CD4-positive, alpha-beta T cell treated with Interferon alpha-2 for 1 hour (primary cell): Measurements from ENCODE around the gene GBE1.
"Not testable (repeated sequence)": the region's sequence is repeated elsewhere in the genome, so short reads cannot be mapped to it uniquely, and the experiment has no call there.

Experiments
- DNase-seq, 2 donors: peaks; one replicate each; pipeline ENCODE4 v3.0.0-alpha.2; 2020 to 2022

Gene GBE1

GRCh38 chr3:81518945-81519344, 242.5 kb downstream of the GBE1 start:
- DNase-seq = no peak

DNA sequence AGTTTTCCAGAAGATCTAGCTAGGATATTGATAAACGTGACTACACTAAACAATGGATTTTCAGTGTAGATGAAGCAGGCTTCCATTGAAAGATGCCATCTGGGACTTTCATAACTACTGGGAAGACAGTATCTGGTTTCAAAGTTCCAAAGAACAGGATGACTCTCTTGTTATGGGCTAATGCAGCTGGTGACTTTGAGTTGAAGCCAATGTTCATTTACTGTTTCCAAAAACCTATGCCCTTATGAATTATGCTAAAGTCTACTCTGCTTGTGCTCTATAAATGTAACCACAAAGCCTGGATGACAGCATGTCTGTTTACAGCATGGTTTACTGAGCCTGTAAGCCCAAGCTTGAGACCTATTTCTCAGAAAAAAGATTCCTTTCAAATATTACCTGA, 245.4 kb downstream of the GBE1 start:
- no peak for DNase-seq

DNA sequence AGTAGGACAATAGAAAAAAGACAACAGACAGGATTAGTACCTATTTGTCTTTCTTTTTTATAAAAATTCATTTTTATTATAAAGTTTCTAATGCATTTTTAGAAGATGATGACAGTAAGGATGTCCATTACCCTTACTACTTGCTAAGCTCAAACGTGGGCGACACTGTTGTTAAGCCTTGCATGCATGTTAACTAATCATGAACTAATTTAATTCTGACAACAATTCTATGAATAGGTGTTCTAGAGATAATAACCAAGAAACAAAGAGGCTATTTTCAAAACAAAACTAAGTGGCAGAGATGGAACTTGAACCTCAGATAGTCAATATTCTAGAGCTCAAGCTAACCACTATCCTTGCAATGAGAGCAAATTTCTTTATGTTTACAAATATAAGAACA, 247.9 kb downstream of the GBE1 start:
- no peak for DNase-seq

GRCh38 chr3:81503026-81503425, 258.4 kb downstream of the GBE1 start:
- no peak for DNase-seq

DNA sequence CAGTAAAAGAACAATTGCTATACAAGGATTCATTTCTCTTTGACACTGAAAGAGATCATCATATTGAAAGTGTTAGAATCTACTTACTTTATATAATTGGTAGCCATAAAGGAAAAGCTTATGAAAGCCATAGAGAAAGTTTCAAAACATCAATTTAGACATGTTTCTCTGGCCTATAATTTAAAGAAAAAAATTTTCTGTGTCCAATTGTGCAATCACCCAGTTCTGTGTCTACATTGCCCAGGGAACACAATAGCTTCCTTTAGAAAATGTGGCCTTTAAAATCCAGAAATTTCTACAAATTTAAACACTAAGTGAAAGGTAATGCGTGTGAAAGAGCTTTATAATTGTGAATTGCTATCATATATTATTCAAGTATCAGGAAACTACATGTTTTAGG, 259.2 kb downstream of the GBE1 start:
- no peak for DNase-seq

DNA sequence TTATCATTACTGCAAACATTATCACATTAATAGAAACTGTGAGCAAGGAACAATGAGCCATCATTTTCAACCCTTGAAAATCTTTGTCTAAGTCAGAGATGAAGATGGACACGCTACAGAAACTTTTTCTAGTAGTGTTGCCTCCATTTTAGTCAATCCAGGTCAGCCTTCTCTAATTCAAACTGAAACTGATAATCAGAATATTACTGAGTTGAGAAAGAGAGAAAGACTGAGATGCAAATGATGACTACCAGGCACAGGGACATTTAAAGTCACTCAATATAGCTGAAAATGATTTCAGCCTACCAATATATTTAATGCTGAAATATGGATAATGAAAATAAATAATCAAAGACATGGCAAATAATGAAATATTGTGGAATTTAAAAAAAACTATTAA, 261.4 kb downstream of the GBE1 start:
- DNase-seq = no peak

DNA sequence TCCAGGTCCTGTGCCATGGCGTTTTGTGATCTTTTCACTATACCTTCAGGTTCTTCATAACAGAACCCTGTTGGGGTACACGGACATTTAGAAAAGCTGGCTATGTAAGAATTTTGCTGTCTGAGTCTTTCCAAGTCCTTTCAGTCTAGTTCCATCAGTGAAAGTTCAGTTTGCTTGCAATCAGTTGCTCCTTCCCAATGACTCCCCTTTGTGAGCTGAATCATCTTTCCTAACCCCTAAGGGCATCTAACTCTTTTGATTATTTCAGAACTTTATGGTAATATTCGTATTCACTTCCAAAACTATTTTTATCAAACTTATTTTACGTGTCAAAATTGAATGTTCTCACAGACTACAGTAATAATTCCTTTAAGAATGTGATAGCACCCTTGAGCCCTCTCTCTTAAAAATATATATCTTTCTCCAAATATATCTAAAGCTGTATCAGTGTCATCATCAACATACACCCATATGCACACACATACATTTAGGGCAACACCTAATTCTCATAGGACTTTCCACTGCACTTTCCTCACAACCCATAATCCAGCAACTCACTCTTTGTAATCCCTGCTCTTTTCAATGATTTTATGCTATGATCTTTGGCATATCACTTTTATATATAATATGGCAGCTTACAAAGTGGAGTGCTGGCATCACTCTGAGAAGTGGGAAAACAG, 263.7 kb downstream of the GBE1 start:
- no peak for DNase-seq

DNA sequence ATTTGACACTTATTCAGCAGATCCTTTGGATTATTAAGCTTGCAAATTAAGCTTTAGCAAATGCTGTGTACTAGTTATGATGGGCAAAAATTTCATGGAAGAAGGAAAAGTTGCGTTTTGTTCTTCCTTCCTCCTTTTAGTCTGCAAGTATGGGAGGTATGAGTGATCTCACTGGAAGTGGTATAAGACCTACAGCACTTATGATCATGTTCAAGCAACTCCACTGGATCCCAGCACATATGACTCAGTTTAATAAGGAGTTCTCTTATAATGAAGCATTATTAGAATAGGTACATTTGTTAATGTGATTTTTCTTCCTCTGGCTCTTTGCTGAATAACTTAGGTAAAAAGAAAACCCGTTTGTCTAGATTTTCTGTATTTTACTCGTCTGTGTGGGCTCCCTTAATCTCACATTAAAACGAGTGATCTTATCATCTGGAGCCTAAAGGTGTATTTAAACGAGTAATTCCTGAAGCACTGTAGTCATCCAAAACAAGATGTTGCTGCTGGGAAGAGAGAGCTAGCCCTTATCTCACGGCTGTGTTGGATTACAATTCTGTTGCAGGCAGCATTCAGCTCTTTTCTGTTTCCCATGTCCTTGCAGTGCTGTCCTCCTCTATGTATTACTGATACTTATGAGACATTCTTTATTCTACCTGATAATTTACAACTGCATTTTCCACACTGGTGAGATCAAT, 264.9 kb downstream of the GBE1 start:
- DNase-seq = no peak

DNA sequence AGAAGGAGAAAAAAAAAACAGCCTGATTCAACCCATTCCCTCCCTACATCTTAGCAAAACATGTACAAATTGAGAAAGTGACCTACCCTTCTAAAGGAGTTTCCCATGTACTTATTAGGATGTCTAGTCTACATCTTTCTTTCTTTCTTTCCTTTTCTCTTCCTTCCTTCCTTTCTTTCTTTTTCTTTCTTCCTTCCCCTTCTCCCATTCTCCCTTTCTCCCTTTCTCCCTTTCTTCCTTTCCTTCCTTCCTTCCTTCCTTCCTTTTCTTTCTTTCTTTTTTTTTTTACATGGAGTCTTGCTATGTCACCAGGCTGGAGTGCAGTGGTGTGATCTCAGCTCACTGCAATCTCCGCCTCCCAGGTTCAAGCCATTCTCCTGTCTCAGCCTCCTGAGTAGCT, 269.0 kb downstream of the GBE1 start:
- not testable (repeated sequence) for DNase-seq

- no peak for DNase-seq
These were observed 269.4 kb downstream of the GBE1 start for GRCh38 chr3:81492040-81492439.

- DNase-seq = peak; percentile 66 to 73
These were observed 270.7 kb downstream of the GBE1 start for GRCh38 chr3:81490541-81491288.

GRCh38 chr3:81485444-81485865, 276.0 kb downstream of the GBE1 start:
- DNase-seq = peak in 1 of 2 donors; percentile 3

DNA sequence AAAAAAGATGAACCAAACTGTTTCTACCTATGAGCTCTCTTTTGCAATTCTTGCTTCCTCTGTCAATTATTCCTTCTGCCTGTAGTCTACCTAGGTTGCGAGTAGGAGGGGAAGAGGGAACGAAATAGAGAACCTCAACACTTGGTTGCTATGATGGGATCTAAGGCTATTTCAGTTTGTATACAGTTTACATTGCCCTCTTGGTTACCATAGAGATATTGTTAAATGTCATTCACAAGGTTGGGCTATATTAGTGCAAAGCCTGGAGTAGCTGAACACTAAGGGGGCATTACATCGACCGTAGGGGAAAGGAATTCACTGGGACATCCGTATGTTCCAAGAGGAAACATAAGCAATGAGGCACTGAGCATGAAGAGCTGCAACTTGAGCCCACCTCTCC, 276.9 kb downstream of the GBE1 start:
- no peak for DNase-seq

DNA sequence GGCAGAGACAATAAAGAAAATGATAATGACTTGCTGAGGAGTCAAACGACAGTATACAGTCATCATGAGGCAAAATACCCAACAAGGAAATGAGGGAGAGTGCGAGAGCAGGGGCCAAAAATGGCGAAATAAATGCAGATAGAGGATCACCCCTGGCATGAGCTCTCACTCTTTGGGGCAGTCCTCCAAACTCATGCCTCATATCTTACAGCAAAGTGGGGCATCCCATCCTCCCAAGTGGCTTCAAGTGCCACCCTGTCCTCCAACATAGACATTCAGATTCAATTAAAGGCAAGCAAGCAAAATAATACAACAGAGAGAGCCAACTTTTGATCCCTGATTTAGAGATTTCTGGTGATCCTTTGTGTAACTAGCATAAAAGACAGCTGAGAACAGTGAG, 278.4 kb downstream of the GBE1 start:
- DNase-seq = no peak

- no peak for DNase-seq
These were observed 283.7 kb downstream of the GBE1 start for GRCh38 chr3:81477740-81478139.

DNA sequence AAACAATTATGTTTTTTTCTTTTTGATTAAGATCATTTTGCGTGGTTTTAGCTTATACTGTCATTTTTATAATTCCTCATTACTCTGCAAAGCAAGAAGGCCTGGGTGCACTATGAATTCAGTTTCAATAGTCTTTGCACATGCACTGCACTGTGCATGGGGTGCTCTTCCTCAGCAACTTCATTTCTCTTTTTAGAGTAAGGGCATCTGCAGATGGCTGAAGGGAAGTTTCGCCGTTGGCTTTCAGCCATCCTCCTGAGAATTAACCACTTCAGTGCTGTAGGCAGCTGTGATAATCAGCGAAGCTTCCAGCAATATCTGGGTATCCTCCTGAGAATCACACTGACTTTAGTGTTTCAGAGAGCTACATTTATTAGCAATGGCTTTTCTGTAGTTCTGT, 284.8 kb downstream of the GBE1 start:
- DNase-seq = no peak

GRCh38 chr3:81472600-81473362, 288.7 kb downstream of the GBE1 start:
- no peak for DNase-seq

DNA sequence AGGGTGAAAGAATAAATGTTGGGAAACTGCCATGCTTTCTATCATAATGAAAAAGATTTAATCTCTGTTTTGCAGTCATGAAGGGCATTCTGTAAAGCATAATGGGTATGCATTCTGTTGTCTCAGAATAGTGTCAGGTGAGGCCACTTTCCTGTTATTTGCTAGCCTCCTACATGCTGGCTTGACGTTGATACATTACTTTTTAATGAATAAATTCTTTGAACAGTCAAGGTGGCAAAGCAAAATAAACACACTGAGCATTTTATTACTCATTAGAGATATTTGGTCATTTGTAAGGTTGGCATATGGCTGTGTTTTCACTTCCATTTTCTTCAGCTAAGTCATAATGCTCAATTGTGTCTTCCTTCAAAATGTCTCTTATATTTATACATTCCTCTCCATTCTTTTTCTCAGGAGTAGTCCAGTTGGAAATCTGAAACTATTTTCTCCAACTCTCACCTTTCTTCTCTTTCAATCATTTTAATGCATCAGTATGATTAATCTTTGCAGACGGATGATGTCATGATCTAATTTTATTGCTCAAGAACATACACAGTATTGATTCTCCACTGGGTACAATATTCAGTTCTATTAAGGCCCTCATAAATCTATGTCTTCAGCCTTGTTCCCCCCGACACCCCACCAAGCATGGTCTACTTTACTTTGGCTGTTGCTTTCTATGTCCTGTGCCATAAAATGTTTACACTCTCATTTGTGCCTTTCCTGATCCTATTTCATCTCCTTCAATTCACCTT, 290.7 kb downstream of the GBE1 start:
- no peak for DNase-seq

DNA sequence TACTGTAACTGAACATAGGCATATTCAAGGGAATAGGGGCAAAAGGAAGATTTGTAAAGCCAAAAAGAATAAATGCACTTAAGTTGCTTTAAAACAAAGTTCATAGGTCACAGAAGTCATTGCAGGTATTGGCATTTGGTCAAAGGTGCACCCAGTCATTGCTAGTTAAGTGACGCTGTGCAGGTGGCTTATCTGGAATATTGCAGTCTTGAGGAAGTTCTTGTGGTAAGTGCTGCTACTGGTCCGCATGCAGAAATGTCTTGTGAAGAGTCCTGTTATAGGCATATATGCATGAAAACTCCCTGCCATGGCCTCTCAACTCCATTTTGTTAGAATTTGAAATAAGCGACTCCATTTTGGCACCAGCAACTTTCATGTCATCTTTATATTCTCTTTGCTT, 293.1 kb downstream of the GBE1 start:
- no peak for DNase-seq

DNA sequence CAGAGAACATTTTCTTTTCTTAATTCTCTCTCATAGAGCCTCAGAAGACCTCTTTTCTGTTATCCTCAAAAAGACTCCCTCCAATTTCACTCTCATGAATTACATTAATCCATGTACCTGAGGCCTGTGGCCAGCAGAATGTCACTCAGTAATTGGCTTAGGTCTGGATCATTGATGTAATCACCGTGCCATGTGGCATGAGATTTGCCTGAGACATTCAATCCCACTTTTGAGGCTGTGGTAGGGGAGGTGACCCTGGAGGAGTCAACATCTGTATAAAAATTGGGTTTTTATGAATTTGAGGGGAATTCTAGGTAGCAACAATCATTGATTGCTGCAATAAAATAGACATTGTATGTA, 295.3 kb downstream of the GBE1 start:
- no peak for DNase-seq

GRCh38 chr3:81465510-81466200, 295.8 kb downstream of the GBE1 start:
- DNase-seq = no peak

DNA sequence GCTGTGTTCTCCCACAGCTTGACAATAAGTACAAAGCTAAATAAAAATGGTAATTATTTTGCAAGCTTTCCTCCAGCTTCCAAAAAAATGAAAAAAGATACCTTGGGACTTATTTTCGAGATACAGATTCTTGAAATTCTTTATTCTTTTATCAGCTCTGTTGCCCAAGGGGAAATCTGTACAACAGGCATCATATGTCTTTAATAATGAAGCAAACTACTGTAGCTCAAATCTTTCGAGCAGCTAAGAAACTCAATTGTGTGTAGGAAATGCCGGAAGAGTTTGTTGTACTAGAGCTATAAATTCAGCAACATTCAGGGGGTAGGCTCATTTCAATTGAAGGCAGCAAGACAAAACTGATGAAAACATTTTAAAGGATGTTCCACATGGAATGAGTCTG, 297.7 kb downstream of the GBE1 start:
- DNase-seq = no peak
